Measurements from ENCODE around the gene OPTC.
"Not testable (repeated sequence)": the region's sequence is repeated elsewhere in the genome, so short reads cannot be mapped to it uniquely, and the experiment has no call there.

The OPTC gene

GRCh38 chr1:203465146-203465798 is 28.7 kb upstream of the OPTC start:
- no peak for DNase-seq (ENCODE audit: low spot score)

GRCh38 chr1:203465948-203466347 is 28.0 kb upstream of the OPTC start:
- no peak for DNase-seq (ENCODE audit: low spot score)

DNA sequence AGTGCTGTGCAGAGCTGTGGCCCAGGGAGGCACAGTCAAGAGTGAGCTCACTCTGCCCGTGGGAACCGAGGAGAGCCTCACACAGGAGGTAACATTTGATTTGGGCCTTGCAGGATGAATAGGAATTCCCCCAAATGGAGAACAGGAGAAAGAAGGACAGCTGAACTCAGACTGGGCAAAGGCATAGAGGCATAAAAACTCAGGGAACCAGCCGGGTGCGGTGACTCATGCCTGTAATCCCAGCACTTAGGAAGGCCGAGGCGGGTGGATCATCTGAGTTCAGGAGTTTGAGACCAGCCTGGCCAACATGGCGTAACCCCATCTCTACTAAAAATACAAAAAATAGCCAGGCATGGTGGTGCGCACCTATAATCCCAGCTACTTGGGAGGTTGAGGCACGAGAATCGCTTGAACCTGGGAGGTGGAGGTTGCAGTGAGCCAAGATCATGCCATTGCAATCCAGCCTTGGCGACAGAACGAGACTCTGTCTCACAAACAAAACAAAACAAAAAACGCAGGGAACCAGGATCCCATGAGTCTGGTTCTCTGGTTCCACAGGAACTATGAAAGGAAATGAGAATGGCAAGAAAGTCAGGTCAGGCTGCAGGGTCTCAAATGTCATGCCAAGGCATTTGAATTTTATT is 26.9 kb upstream of the OPTC start:
- DNase-seq (ENCODE audit: low spot score), result not testable (repeated sequence)

DNA sequence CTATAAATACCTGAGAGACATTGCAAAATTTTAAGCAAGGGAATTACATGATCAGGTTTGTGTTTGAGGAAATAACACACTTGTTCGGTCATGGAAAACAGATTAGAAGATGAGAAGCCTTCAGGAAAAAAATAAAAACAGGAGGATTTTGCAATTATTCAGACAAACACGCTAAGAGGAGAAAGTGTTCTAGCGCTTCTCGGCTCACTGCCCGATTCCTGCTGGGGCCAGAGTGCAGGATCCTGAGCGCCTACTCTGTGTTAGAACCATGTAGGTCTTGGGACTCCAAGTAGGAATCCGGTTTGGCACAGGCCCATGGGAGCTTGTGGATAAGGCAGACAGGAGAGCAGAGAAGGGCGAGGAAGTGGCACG is 26.4 kb upstream of the OPTC start:
- no peak for DNase-seq (ENCODE audit: low spot score)

DNA sequence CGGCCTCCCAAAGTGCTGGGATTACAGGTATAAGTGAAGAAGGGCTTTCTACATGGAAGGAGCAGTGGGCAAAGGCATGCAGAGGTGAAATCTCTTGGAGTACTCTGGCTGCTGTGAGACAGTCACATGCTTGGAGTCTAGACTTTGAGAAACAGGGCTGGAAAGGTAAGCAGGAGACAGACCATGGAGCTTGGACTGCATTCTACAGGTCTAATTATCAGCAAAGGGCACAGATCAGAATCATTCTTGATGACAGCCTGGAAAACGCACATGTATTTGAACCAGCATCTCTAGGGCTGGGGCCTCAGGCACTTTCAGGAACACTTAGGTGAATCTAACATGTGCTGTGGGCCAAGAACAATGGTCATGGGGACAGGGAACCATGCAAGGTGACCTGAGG is 25.6 kb upstream of the OPTC start:
- DNase-seq (ENCODE audit: low spot score), result no peak

GRCh38 chr1:203470240-203470639 is 23.7 kb upstream of the OPTC start:
- no peak for DNase-seq (ENCODE audit: low spot score)

DNA sequence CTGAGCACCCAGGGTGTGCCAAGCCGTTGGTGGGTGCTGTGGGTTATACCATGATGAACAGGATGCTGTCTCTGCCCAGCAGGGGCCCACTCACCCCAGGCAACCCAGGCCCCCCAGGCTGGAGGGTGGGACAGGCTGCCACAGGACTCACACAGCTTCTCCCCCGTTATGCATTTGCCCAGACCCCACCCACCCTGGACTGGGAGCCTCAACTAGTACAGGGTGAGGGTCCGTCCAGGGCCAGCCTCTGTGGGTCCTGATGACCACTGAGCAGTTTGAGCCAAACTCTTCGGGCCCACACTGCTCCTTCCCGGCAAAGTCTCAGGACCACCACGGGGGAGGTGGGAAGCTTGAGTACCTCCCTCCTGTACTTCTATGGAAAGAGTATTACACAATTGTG is 22.1 kb upstream of the OPTC start:
- DNase-seq (ENCODE audit: low spot score), result no peak

GRCh38 chr1:203473281-203473680 is 20.7 kb upstream of the OPTC start:
- no peak for DNase-seq (ENCODE audit: low spot score)

DNA sequence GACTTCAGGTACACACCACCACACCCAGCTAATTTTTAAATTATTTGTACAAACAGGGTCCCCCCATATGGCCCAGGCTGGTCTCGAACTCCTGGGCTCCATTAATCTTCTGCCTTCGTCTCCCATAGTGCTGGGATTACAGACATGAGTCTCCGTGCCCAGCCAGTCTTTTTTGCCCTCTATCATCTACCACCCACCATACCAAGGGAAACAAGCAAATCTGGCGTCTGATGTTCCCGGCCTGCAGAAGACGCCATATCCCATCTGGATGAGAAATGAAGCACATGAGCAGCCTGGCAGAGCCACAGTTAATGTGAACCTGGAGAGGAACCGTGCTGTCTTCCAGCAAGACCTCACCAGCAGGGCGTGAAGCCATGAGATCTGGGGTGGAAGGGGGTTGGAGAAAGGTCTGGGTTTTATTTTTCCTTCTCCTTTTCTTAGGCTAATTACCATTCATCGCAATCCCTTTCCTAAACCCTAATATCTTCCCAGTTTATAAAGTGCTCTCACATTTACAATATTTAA is 20.1 kb upstream of the OPTC start:
- no peak for DNase-seq (ENCODE audit: low spot score)

- peak; percentile 71 for DNase-seq (ENCODE audit: low spot score)
These were observed 18.7 kb upstream of the OPTC start, which contains the start of gene PRELP for GRCh38 chr1:203475012-203475981. TSS of gene PRELP (plus strand) at chr1:203475806. CDS start at chr1:203483185, 7,379 bp downstream.

DNA sequence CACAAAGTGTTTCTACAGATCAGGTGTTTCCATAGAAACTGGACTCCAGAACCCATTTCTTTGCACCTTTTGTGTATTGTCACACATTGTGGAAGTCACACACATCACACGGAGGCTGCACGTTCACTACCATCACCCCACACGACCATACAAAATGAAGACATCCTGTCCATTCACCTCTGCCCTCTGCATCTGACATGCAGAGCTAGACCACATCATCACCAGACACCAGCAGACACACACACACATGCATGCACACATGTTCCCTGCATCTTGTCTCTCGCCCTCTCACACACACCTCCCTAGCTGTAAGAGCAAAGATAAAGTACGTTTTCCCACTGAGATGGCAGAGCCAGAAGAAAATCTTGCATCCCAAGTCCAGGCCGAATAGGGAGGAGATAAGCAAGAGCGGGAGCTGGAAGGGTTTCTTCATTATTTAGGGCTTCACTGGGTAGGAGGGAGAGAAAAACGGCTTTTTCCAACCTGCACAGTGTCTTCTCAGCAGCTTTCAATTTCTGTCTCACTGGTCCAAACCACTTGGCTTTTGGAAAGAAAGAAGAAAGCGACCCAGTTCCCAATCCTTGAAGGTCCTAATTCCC is 17.6 kb upstream of the OPTC start:
- no peak for DNase-seq (ENCODE audit: low spot score)

DNA sequence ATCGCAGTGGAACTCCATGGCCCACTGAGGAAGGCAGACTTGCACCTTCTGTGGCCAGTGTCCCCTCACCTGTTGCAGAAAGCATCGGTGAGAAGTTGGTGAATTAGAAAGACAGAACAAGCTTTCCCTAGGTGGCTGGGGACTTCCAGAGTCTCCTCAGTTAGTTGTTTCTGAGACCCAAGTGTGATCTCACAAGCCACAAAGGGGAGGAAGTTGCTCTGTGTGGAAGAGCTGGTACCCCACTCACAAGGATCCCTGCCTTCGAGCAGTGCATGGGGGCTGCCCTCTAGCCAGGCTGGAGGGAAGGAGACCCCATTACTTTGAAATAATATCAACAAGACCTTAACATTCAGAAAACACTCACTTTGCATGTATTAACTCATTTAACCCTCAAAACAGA is 16.2 kb upstream of the OPTC start:
- no peak for DNase-seq (ENCODE audit: low spot score)

DNA sequence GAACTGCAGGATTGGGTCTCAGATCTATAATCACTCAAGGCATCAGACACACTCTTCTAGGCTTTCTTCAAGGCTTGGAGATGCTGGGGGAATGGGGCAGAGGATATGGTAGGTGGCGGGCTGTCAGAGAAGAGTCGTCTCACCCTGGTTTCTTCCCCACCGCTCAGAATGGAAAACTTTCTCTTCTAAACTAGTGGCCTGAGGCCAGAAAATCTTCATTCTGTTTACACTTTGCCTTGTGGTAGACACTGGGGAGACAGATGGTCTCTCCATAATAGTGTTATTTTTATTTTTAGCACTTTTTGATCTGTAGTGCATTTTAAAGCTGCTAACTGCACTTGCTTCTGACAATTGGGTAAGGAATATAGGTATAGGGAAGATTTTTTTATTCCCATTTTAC is 15.7 kb upstream of the OPTC start:
- no peak for DNase-seq (ENCODE audit: low spot score)

GRCh38 chr1:203478986-203479385 is 15.0 kb upstream of the OPTC start:
- no peak for DNase-seq (ENCODE audit: low spot score)

GRCh38 chr1:203479646-203480045 is 14.3 kb upstream of the OPTC start:
- DNase-seq (ENCODE audit: low spot score), result no peak

DNA sequence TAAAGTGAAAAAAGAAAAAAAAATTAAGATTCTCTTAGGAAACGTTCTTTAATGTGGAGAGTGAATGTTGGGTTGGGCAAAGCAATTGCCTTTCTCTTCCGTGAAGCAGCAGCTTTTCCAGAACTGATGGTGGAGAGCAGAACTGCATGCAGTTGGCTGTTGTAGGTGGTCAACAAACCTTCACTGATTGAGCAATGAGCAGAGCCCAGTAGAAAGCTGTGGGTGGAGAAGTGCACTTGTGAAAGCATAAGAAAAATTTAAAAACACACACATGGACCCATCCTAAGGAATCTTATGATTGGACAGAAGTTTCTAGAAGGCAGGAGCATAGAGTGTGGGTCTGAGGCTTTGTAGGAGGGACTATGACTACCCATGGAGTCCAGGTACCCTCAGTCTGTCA is 13.9 kb upstream of the OPTC start:
- DNase-seq (ENCODE audit: low spot score), result no peak

GRCh38 chr1:203480525-203481084 is 13.3 kb upstream of the OPTC start:
- no peak for DNase-seq (ENCODE audit: low spot score)

- DNase-seq (ENCODE audit: low spot score), result no peak
These were observed 12.8 kb upstream of the OPTC start for GRCh38 chr1:203481196-203481595.

GRCh38 chr1:203486618-203487370 is 7.2 kb upstream of the OPTC start:
- DNase-seq (ENCODE audit: low spot score), result no peak

GRCh38 chr1:203488539-203488938 is 5.4 kb upstream of the OPTC start:
- no peak for DNase-seq (ENCODE audit: low spot score)

DNA sequence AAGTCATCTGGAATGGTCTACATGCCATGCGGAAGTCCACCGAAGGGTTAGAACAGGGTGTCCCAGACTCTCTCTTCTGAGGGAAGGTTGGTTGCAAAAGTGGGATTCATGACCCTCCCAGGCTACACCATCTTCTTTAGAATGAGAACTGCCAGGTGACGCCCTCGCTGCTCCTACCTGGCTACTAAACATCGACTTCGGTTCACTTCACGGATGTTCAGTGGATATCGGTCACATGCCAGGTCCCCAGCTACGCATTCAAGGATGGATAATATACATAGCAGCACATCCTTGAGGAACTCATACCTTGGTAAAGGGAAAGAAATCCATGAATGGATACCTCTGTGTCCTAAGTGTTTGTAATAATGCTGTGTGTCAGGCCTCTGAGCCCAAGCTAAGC is 3.3 kb upstream of the OPTC start:
- DNase-seq (ENCODE audit: low spot score), result no peak
